COLO668 (cell line): Measurements from ENCODE around the gene RAVER1.
A peak's percentile ranks its signal among the peaks of the same experiment; 100 is the strongest.

Experiments
- DNase-seq: peaks from one replicate; lab custom pipeline; 2025; ENCODE audit not compliant: unreplicated experiment; lab: John Stamatoyannopoulos, UW

Gene RAVER1

GRCh38 chr19:10270616-10271394 lies 62.5 kb downstream of the RAVER1 start, which contains the start of gene ICAM1:
Gene ICAM1 (plus strand): TSS chr19:10271120. CDS start chr19:10271160, 40 bp downstream.
- DNase-seq, result peak; percentile 60

- DNase-seq, result peak; percentile 21
These were observed 63.1 kb downstream of the RAVER1 start for GRCh38 chr19:10270180-10270615.

DNA sequence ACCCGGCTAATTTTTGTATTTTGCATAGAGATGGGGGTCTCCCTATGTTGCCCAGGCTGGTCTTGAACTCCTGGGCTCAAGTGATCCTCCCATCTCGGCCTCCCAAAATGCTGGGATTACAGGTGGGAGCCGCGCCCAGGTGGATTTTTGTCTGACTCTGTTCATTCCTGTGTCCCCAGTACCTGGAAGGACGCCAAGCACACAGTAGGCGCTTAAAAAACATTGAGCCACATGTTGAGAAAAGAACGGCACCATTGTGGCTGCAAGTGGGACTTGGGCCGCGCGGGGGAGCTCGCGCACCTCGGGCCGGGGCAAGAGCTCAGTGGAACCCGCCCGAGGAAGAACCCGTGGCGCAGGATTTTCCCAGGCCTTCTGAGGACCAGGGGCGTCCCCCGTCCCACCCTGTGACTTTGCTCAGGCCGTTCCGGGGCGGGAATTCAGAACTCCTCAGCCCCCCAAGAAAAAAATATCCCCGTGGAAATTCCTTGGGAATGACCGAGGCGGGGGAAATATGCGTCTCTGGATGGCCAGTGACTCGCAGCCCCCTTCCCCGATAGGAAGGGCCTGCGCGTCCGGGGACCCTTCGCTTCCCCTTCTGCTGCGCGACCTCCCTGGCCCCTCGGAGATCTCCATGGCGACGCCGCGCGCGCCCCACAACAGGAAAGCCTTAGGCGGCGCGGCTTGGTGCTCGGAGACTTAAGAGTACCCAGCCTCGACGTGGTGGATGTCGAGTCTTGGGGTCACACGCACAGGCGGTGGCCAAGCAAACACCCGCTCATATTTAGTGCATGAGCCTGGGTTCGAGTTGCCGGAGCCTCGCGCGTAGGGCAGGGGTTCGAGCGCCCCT lies 63.8 kb downstream of the RAVER1 start:
- DNase-seq, result peak; percentile 70

GRCh38 chr19:10268071-10268470 lies 65.3 kb downstream of the RAVER1 start:
- DNase-seq, result no peak

DNA sequence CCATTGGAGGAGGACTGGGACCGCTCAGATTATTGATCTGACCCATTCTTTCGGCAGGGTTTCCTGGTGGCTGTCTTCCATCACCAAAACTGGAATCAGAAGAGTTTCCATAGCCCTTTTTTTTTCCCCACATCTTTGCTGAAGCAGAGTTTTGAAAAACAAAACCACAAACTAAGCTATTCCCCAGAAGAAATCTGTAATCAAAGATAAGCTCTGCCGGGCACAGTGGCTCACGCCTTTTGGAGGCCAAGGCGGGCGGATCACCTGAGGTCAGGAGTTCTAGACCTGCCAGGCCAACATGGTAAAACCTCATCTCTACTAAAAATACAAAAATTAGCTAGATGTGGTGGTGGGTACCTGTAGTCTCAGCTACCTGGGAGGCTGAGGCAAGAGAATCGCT lies 66.6 kb downstream of the RAVER1 start:
- DNase-seq, result no peak
